ENCODE results near the gene SEL1L3. TPM values are rescaled to one million over a fixed set of nuclear protein-coding genes. Genes with fewer than 3 reads are reported as not detected.

Gene SEL1L3
- total RNA-seq, 6 experiments from 2014 or later, result 5.0 to 33.6 (median 13.3) TPM

- peak overlapping the region in 1 of 3 donors; percentile 60 for H3K27ac ChIP-seq
- intact Hi-C loops (cut with DNase I), result no loop called here
- H3K27me3 ChIP-seq, result no peaks in the 10 kb centered on the region
- DNase-seq, result no peak
- H3K4me1 ChIP-seq, result peaks cover 0 to 7% (median 0%) of the 10 kb centered on the region in 4 donors
- H3K4me3 ChIP-seq, result no peak overlapping the region
- H3K36me3 ChIP-seq, result no peaks in the 10 kb centered on the region
- TF ChIP-seq POLR2A (IDR thresholded peaks at IDR 0.05), result no peak
- TF ChIP-seq CTCF (IDR thresholded peaks at IDR 0.05), result no peak
- WGBS (ENCODE audit: insufficient coverage, low coverage, low lambda C conversion rate, missing lambda C conversion rate), result 72% methylated on average over 6 of the region's 7 CpGs
- ATAC-seq, result peak in 2 of 4 donors; percentile 13 to 22
- no peaks in the 10 kb centered on the region for H3K9me3 ChIP-seq
Measured at GRCh38 chr4:25860586-25861279, 2.1 kb downstream of the SEL1L3 start.

DNA sequence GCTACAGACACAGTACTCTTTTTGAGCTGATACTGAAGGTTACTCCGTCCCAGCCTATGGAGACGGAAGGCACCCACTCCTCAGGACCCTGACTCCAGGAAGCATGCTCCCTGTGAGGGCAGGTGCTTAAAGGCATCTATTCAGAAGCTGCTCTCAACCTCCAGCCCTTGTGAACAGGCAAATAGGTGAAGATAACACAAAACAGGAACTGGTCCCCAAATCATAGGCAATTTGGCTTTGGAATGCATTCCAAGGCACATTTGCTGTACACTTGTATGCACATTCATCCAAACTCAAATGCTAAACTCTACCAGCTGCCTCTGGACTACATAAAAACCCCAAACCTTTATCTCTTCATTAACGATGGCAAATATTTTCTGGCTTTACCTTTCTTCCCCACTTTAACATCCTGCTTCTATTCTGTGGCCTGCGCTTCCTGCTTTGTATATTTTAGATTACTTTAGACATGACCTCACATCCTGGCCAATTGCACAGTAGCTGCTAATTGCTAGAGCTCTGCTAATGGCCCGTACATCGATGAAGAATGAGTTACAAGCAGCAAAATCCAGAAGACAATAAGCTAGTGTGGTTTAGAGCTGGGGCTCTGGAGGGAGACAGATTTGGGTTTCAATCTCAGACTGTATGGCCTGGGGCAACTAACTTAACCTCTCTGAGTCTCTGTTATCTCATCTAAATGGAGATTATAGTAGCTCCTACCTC is 3.2 kb downstream of the SEL1L3 start:
- Histone ChIP-seq H3K4me1 (peaks cover 0 to 7% (median 0%) of the 10 kb centered on the region in 4 donors), H3K27me3 (no peaks in the 10 kb centered on the region), H3K36me3 (no peaks in the 10 kb centered on the region), H3K27ac (peak overlapping the region in 2 of 3 donors; percentile 16 to 27), H3K4me3 (no peak overlapping the region), H3K9me3 (no peaks in the 10 kb centered on the region)
- no peak for ATAC-seq
- intact Hi-C loops (cut with DNase I), result no loop called here
- TF ChIP-seq POLR2A (IDR thresholded peaks at IDR 0.05) (no peak), CTCF (IDR thresholded peaks at IDR 0.05) (no peak)
- WGBS (ENCODE audit: insufficient coverage, low coverage, low lambda C conversion rate, missing lambda C conversion rate), result 33% methylated on average over 4 of the region's 6 CpGs
- no peak for DNase-seq

- ATAC-seq (no peak), DNase-seq (no peak)
- Histone ChIP-seq H3K27ac (no peak overlapping the region), H3K27me3 (no peaks in the 10 kb centered on the region), H3K9me3 (no peaks in the 10 kb centered on the region), H3K4me1 (no peaks in the 10 kb centered on the region), H3K36me3 (no peaks in the 10 kb centered on the region), H3K4me3 (no peak overlapping the region)
- TF ChIP-seq CTCF (IDR thresholded peaks at IDR 0.05) (no peak), POLR2A (IDR thresholded peaks at IDR 0.05) (no peak)
- intact Hi-C loops (cut with DNase I), result no loop called here
- 93% methylated on average over 7 of the region's 8 CpGs for WGBS (ENCODE audit: insufficient coverage, low coverage, low lambda C conversion rate, missing lambda C conversion rate)
Measured at GRCh38 chr4:25857851-25858400, 4.9 kb downstream of the SEL1L3 start.

- WGBS (ENCODE audit: insufficient coverage, low coverage, low lambda C conversion rate, missing lambda C conversion rate), result 100% methylated on average over 2 of the region's 2 CpGs
- ATAC-seq, result no peak
- intact Hi-C loops (cut with DNase I), result no loop called here
- Histone ChIP-seq H3K9me3 (no peaks in the 10 kb centered on the region), H3K27me3 (no peaks in the 10 kb centered on the region), H3K27ac (no peak overlapping the region), H3K4me1 (no peaks in the 10 kb centered on the region), H3K36me3 (no peaks in the 10 kb centered on the region), H3K4me3 (no peak overlapping the region)
- no peak for TF ChIP-seq POLR2A (IDR thresholded peaks at IDR 0.05)
- DNase-seq, result no peak
Measured at GRCh38 chr4:25857403-25857802, 5.4 kb downstream of the SEL1L3 start.

- Histone ChIP-seq H3K27ac (no peak overlapping the region), H3K36me3 (no peaks in the 10 kb centered on the region), H3K4me1 (no peaks in the 10 kb centered on the region), H3K9me3 (no peaks in the 10 kb centered on the region), H3K27me3 (no peaks in the 10 kb centered on the region), H3K4me3 (no peak overlapping the region)
- intact Hi-C loops (cut with DNase I), result no loop called here
- 47% methylated on average over 1 of the region's 1 CpG for WGBS (ENCODE audit: insufficient coverage, low coverage, low lambda C conversion rate, missing lambda C conversion rate)
- DNase-seq (no peak), ATAC-seq (peak in 3 of 4 donors; percentile 16 to 42 (median 26))
- TF ChIP-seq CTCF (IDR thresholded peaks at IDR 0.05), result no peak
Measured at GRCh38 chr4:25856756-25857155, 6.0 kb downstream of the SEL1L3 start.
